ENCODE measurements around the gene CEP131. TPM values are rescaled to one million over a fixed set of nuclear protein-coding genes. Genes with fewer than 3 reads are reported as not detected.

Gene CEP131
- total RNA-seq, 1 donor from 2014 or later = 33.2 TPM

DNA sequence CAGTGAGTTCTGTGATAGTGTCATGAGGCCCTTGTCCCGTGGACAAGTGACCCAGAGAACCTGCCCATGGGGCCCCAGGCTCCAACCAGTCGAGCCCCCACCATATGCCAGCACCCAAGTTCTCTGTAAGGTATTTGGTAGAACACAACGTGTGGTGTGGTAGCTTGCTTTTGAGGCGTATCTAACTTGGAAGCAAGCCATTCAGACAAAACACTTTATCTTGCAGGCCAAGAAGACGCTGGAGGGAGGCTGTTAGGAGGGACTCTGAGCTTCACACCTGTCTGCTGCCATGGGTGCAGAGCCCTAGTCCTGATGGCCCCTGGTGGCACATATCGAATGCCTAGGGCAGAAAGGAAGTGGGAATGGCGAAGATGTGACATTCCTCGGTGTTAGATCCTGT lies 18.0 kb upstream of the CEP131 start:
- TF ChIP-seq, protein P1, sequence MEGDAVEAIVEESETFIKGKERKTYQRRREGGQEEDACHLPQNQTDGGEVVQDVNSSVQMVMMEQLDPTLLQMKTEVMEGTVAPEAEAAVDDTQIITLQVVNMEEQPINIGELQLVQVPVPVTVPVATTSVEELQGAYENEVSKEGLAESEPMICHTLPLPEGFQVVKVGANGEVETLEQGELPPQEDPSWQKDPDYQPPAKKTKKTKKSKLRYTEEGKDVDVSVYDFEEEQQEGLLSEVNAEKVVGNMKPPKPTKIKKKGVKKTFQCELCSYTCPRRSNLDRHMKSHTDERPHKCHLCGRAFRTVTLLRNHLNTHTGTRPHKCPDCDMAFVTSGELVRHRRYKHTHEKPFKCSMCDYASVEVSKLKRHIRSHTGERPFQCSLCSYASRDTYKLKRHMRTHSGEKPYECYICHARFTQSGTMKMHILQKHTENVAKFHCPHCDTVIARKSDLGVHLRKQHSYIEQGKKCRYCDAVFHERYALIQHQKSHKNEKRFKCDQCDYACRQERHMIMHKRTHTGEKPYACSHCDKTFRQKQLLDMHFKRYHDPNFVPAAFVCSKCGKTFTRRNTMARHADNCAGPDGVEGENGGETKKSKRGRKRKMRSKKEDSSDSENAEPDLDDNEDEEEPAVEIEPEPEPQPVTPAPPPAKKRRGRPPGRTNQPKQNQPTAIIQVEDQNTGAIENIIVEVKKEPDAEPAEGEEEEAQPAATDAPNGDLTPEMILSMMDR (IDR thresholded peaks at IDR 0.05; ENCODE audit: unreplicated experiment) = no peak
- DNase-seq (ENCODE audit: low spot score, unreplicated experiment) = no peak
- H3K4me1 Mint-ChIP-seq (ENCODE audit: low read depth) = peaks cover 10% of the 10 kb centered on the region
- peak overlapping the region; percentile 89 for H3K4me3 Mint-ChIP-seq (ENCODE audit: low read depth)
- H3K27me3 Mint-ChIP-seq = no peaks in the 10 kb centered on the region
- H3K9me3 Mint-ChIP-seq (ENCODE audit: low read depth) = no peaks in the 10 kb centered on the region
- peaks cover 1% of the 10 kb centered on the region for H3K36me3 Mint-ChIP-seq (ENCODE audit: insufficient read depth)
- no peak overlapping the region for H3K27ac Mint-ChIP-seq

DNA sequence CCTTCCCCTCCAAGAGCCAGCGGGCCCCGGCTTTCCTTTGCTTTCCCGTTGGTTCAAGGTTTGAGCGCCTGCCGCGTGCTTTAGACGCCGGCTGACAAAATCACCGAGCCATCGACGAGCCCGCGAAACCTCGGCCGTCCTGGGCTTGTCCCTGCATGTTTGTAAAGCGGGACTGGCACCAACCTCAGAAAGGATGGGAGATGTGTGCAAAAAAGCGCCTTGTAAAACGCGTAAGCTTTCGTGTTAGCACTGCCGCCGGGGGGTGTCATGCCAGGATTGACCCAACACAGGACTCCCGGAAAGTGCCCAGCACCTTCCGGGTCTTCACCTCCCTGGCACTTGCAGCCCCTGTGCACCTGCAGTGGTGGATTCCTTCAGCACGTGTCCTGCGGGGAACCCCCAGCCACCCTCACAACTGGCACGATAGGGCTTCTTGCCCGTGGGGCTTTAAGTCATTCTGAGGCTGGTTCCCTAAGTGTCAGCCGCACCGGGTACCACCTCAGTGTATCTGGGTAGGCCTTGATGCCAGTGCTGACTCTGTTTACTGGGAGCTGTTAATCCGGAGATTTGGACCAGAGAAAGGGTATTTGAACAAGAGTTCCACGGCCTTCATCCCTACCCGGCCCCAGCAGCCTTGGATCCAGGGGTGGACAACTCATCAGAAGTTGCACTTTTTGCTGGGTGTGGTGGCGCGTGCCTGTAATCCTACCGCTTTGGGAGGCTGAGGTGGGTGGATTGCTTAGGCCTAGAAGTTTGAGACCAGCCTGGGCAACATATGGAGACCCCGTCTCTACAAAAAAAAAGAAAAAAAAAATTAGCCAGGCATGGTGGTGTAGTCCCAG lies 17.2 kb upstream of the CEP131 start:
- Mint-ChIP-seq H3K9me3 (ENCODE audit: low read depth) (no peaks in the 10 kb centered on the region), H3K36me3 (ENCODE audit: insufficient read depth) (peaks cover 2% of the 10 kb centered on the region), H3K4me1 (ENCODE audit: low read depth) (peaks cover 11% of the 10 kb centered on the region), H3K27ac (peak overlapping the region; percentile 94), H3K27me3 (no peaks in the 10 kb centered on the region), H3K4me3 (ENCODE audit: low read depth) (peak overlapping the region; percentile 89)
- DNase-seq (ENCODE audit: low spot score, unreplicated experiment) = no peak
- TF ChIP-seq, protein P1 (IDR thresholded peaks at IDR 0.05; ENCODE audit: unreplicated experiment) = no peak

DNA sequence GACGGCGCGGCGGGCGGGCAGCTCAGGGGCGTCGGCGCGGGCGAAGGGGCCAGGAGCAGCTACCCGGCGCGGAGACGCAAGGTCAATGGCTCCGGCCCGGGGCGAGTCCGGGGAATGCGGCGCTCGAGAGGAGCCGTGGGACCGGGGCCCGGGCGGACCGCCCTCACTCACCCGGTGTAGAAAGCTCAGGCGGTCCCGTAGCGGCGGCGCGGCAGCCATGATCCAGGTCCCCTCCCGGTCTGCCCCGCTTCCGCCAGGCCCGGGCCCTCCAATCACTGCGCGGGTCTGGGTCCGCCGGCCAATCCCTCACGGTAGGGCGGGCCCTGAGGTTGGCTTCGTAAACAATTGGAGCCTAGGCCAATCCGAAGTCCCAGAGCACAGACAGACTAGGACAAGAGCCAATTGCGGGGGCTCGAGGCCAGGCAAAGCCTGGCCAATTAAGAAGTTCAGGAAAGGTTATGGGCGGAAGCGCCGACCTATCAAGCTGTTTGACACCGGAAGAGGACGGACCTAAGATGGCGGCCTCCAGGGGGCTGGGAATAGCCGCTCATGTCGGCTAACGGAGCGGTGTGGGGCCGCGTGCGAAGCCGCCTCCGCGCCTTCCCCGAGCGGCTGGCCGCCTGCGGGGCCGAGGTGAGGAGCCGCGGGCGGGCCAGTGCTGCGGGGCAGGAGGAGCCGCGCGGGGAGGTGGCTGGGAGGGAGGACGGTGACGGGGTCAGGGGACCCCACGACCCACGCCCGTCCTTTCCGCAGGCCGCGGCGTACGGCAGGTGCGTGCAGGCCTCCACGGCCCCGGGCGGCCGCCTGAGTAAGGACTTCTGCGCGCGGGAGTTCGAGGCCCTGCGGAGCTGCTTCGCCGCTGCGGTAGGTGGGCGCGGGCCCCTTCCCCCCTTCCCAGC lies 16.3 kb upstream of the CEP131 start, which contains the start of the genes NDUFAF8 and TEPSIN:
Gene NDUFAF8, plus strand, starts transcription at position 504 of the 899 bp plus-strand sequence. Its CDS starts 46 bp downstream, at position 550.
Gene TEPSIN, minus strand, starts transcription at position 241 of the 899 bp plus-strand sequence. Its CDS starts 22 bp downstream, at position 219.
- H3K27me3 Mint-ChIP-seq = no peaks in the 10 kb centered on the region

DNA sequence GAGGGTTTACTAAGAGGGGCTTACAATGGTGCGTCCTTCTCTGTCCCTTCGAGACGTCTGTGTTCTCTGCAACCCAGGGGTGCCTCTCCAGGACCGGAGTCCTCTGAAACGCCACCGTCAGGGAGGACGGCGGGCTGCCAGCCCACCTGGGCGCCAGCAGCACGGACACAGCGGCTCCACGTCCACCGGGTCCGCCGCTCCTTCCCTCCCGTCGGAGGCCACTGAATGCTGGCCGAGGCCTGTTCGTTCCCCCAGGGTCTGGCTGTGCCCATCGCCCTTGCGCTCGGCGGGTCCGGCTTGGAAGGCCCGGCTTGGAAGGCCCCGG lies 15.7 kb upstream of the CEP131 start:
- Mint-ChIP-seq H3K4me3 (ENCODE audit: low read depth) (peak overlapping the region; percentile 83), H3K27ac (no peak overlapping the region), H3K36me3 (ENCODE audit: insufficient read depth) (peaks cover 5% of the 10 kb centered on the region), H3K9me3 (ENCODE audit: low read depth) (no peaks in the 10 kb centered on the region), H3K4me1 (ENCODE audit: low read depth) (peaks cover 12% of the 10 kb centered on the region), H3K27me3 (no peaks in the 10 kb centered on the region)
- TF ChIP-seq, protein P1 (IDR thresholded peaks at IDR 0.05; ENCODE audit: unreplicated experiment) = no peak
- no peak for DNase-seq (ENCODE audit: low spot score, unreplicated experiment)

More for the DNA sequence above, 16.3 kb upstream of the CEP131 start, which contains the start of the genes NDUFAF8 and TEPSIN:
- Mint-ChIP-seq H3K4me1 (ENCODE audit: low read depth) (peaks cover 12% of the 10 kb centered on the region), H3K36me3 (ENCODE audit: insufficient read depth) (peaks cover 5% of the 10 kb centered on the region), H3K27ac (peak within 1 kb of the TSS; percentile 94), H3K9me3 (ENCODE audit: low read depth) (no peaks in the 10 kb centered on the region), H3K4me3 (ENCODE audit: low read depth) (peak within 1 kb of the TSS; percentile 89)
- TF ChIP-seq, protein P1 (IDR thresholded peaks at IDR 0.05; ENCODE audit: unreplicated experiment) = no peak
- DNase-seq (ENCODE audit: low spot score, unreplicated experiment) = peak; percentile 88
